Stomach smooth muscle (tissue), 2 donors: Measurements from ENCODE around the gene ASB4.
A peak's percentile ranks its signal among the peaks of the same experiment; 100 is the strongest.

Experiments
- H3K27ac ChIP-seq: one replicate; pipeline ENCODE4 v1.7.0; 2013; ENCODE audit warnings: mild to moderate bottlenecking, low read length, inconsistent platforms
- H3K27me3 ChIP-seq, 2 donors: one replicate each; pipeline ENCODE4 v1.7.0; 2013; ENCODE audit warnings: low read length in 2 of 2; ENCODE audit not compliant: insufficient read depth in 2 of 2, control insufficient read depth in 1 of 2
- H3K36me3 ChIP-seq, 2 donors: one replicate each; pipeline ENCODE4 v1.7.0; 2013; ENCODE audit warnings: low read length in 2 of 2; ENCODE audit not compliant: control insufficient read depth in 2 of 2, insufficient read depth in 2 of 2
- H3K4me1 ChIP-seq: one replicate; pipeline ENCODE4 v1.7.0; 2013; ENCODE audit warnings: low read length; ENCODE audit not compliant: control insufficient read depth, insufficient read depth
- H3K4me3 ChIP-seq, 2 donors: one replicate each; pipeline ENCODE4 v1.7.0; 2013; ENCODE audit warnings: low read length in 2 of 2
- H3K9ac ChIP-seq, 2 donors: one replicate each; pipeline ENCODE4 v1.7.0; 2013; ENCODE audit warnings: low read length in 2 of 2, mild to moderate bottlenecking in 1 of 2
- H3K9me3 ChIP-seq, 2 donors: one replicate each; pipeline ENCODE4 v1.7.0; 2013; ENCODE audit warnings: low read length in 2 of 2; ENCODE audit not compliant: control insufficient read depth in 2 of 2
- donor health status: healthy.
- donor health status: Pancreatic carcinoma.

ASB4 gene

GRCh38 chr7:95469187-95469586 lies 16.6 kb upstream of the ASB4 start:
- Histone ChIP-seq H3K4me1 (no peaks in the 10 kb centered on the region), H3K9me3 (no peaks in the 10 kb centered on the region), H3K36me3 (no peaks in the 10 kb centered on the region), H3K4me3 (no peak overlapping the region), H3K27me3 (no peaks in the 10 kb centered on the region), H3K9ac (no peak overlapping the region), H3K27ac (no peak overlapping the region)

DNA sequence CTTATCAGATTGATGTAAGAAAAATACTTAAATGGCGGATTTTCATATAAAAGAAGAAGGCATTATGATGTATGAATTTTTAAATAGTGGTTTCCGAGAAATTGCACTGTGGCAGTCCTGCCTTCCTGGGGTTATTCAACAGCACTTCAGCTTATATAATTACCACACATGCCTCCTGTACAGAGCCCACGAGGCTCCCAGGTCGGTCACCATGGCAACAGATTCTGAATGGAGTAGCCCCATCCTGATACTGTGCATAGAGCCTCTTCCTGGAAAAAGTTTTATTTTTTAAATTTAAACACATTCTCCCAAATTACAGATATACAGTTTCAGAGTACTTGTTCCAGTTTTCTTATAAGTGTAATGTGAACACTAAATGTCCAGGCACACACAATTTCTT lies 15.9 kb upstream of the ASB4 start:
- H3K4me3 ChIP-seq: no peak overlapping the region
- H3K27me3 ChIP-seq: no peaks in the 10 kb centered on the region
- no peak overlapping the region for H3K27ac ChIP-seq
- H3K9me3 ChIP-seq: no peaks in the 10 kb centered on the region
- no peaks in the 10 kb centered on the region for H3K4me1 ChIP-seq
- no peak overlapping the region for H3K9ac ChIP-seq
- H3K36me3 ChIP-seq: no peaks in the 10 kb centered on the region

DNA sequence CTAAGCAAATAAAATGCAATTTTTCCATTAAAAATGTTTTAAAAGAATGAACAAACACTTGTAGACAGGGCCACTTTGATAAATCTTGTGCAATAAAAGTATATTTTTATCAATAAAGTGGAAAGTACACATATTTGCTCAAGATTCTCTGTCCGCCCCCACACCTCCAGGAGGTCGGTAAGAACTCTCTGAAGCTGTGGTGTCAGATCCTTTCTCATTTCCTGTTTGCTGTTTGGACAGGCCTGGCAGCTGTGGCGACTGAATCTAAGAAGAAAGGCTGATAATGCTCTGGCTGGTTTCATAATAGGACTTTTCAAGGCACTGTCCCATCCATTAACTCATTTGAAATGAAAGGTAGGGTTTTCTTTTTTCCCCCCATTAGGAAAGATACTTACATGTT lies 15.3 kb upstream of the ASB4 start:
- no peak overlapping the region for H3K27ac ChIP-seq
- no peaks in the 10 kb centered on the region for H3K4me1 ChIP-seq
- no peaks in the 10 kb centered on the region for H3K9me3 ChIP-seq
- H3K9ac ChIP-seq: no peak overlapping the region
- no peaks in the 10 kb centered on the region for H3K27me3 ChIP-seq
- no peak overlapping the region for H3K4me3 ChIP-seq
- no peaks in the 10 kb centered on the region for H3K36me3 ChIP-seq

- H3K9ac ChIP-seq: no peak overlapping the region
- H3K27ac ChIP-seq: no peak overlapping the region
- no peaks in the 10 kb centered on the region for H3K27me3 ChIP-seq
- H3K4me3 ChIP-seq: no peak overlapping the region
- no peaks in the 10 kb centered on the region for H3K4me1 ChIP-seq
- H3K36me3 ChIP-seq: no peaks in the 10 kb centered on the region
- H3K9me3 ChIP-seq: no peaks in the 10 kb centered on the region
These were observed 14.7 kb upstream of the ASB4 start for GRCh38 chr7:95471071-95471470.

DNA sequence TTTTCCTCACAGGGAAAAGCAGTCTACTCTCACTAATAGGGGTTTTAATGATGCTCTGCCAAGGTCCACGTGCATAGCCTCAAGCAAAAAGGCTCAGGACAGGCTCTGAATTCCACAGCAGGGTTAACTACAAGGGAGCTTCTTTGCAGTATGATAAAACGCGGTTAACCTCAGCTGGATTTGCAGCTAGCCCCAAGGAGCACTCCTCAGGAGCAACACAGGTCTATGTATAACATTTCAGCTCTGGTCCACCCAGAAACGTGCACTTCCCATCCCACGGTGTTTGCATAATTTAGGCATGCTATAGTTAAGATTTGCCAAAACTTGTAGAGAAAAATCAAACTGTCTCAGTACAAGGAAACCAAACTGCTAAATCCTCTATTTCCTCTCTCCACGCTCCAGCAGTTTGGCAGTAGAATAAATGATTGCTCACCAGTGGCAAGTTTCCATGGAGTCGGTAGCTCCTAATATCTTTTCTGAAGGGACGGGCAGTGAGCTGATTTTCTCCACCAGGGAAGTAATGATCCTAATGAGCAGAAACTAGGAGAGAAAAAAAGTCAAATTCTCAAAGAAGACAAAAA lies 13.1 kb upstream of the ASB4 start:
- Histone ChIP-seq H3K36me3 (no peaks in the 10 kb centered on the region), H3K27ac (no peak overlapping the region), H3K4me1 (no peaks in the 10 kb centered on the region), H3K4me3 (no peak overlapping the region), H3K9ac (no peak overlapping the region), H3K27me3 (no peaks in the 10 kb centered on the region), H3K9me3 (no peaks in the 10 kb centered on the region)

DNA sequence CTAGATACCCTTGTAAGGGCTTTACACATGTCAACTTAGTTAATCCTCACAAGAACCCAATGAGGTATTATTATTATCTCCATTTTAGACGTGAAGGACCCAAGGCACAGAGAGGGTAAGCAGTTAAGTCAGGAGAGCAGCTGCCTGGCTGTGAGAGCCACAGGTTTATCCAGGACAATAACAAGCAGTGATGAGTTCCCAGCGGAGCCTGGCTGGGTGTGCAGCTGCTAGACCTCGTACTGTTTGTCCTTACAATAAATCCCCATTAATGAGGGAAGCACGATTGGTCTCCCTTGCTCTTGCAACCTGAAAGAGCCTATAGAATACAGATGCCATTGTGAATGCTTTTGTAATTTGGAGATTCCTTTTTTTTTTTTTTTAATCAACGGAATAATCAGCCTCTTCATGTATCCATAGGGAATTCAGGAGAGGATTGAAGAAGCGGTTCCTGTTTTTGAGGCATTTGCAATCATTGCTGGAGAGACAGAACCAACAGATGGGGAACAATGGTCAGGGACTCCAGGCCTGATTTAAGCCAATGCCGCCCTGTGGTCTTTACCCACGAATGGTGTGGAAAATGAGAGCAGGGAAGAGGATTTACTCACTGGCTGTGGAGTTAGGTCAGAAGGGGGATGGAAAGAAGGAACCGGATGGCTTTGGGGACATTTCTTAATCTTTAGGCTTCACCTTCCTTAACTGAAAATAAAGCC lies 12.3 kb upstream of the ASB4 start:
- H3K36me3 ChIP-seq: no peaks in the 10 kb centered on the region
- no peak overlapping the region for H3K9ac ChIP-seq
- H3K9me3 ChIP-seq: no peaks in the 10 kb centered on the region
- no peak overlapping the region for H3K4me3 ChIP-seq
- H3K27me3 ChIP-seq: no peaks in the 10 kb centered on the region
- H3K4me1 ChIP-seq: no peaks in the 10 kb centered on the region
- H3K27ac ChIP-seq: no peak overlapping the region

DNA sequence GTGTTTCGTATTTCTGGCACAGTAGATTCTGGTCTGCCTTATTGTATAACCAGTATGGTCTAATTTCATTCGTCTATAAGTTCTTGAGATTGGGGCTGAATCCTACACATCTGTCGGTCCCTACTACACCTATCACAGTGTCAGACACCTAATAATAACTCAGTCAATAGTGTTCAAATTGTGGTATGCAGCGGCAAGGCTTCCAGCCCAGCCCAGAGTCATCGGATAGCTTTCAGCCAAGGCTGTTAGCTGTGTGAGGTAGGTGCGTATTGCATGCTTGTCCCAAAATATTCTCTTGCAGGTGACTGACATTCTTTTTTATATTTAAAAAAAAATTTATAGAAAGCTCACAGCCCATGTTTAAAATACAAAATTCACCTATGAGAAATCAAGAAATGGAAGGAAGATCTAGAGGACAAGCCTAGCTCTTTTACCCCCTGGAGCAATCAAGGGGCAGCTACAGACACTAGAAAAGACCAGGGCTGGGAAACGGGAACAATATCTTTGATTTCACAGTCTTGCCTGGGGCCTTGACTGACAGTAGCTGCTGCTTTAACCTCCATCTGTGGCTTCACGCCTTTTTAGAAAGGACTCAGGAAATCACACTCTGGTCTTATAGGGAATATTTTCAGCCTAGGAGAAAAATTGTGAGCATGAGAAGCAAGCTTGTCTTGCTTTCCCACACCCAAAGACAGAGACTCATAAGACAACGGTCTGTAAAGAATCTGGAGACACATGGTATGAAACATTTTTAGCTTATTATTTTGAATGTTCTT lies 9.5 kb upstream of the ASB4 start:
- Histone ChIP-seq H3K36me3 (no peaks in the 10 kb centered on the region), H3K4me1 (no peaks in the 10 kb centered on the region), H3K27me3 (no peaks in the 10 kb centered on the region), H3K9ac (no peak overlapping the region), H3K4me3 (no peak overlapping the region), H3K9me3 (no peaks in the 10 kb centered on the region), H3K27ac (no peak overlapping the region)

DNA sequence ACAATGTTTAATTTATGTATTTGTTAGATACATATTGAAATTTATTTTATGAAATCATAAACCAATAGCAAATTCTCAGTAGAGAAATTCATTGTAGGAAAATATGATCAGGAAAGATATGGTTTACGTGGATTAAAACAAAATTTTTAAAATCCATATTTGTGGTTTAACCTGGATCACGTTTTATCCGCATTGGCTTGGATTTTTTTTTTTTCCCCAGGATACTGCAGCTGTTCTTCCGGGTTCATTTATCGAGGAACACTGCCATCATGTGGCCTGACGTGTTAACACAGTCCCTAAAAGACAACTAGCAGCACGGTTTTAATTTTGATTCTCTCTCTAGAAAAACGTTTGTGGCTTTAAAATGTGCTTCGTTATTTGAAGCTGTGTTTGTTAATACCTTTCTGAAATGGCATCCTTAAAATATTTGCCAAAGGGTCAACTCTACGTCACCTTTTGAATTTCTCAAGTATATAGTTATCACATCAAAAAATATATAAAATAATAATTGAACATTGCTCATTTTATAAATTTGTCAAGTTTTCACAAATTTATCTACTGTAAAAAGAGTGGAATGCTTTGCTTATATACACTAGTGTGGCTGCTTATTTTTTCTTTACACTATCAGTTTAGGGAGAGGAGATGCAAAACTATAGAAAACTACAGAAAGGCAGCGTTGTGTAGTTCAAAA lies 8.7 kb upstream of the ASB4 start:
- no peaks in the 10 kb centered on the region for H3K36me3 ChIP-seq
- H3K9ac ChIP-seq: no peak overlapping the region
- no peaks in the 10 kb centered on the region for H3K4me1 ChIP-seq
- H3K27ac ChIP-seq: no peak overlapping the region
- no peak overlapping the region for H3K4me3 ChIP-seq
- H3K9me3 ChIP-seq: no peaks in the 10 kb centered on the region
- H3K27me3 ChIP-seq: no peaks in the 10 kb centered on the region

DNA sequence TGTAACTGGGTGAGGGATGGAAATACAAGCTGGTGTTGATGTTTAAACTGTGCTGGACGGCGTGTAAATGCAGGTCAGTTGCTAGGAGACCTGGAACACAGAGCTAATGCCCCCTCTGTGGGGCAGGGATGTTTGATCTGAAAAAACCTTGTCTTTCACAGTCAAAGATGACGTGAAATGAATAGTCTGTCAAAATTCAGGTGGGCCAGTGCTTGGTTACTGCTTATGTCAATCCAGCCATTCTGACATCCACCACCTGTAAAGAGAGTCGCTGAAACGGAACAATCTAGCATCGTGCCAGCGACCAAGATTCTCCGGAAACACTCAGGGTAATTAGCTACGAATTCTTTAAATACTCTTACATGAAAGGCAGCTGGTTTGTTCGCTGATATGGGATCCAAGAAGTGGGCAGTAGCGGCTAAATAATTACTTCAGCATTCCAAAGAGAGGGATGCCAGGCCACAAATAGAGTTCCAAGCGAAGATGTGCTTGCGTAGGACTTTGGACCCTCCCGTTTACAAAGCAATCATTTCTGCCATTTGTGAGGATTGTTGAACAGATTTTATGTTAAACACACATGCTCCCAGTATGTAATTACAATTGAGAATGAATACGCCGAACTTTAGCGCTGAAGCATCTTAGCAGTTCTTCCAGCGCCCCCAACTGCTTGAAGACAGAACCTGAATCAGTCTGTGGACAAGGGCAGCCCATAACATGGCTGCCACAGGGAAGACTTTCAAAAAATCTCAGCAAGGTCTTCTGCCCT lies 7.3 kb upstream of the ASB4 start:
- no peak overlapping the region for H3K9ac ChIP-seq

GRCh38 chr7:95479992-95480624 lies 5.6 kb upstream of the ASB4 start:
- Histone ChIP-seq H3K27me3 (no peaks in the 10 kb centered on the region), H3K4me1 (no peaks in the 10 kb centered on the region), H3K4me3 (no peak overlapping the region), H3K9ac (no peak overlapping the region), H3K9me3 (no peaks in the 10 kb centered on the region), H3K27ac (no peak overlapping the region), H3K36me3 (no peaks in the 10 kb centered on the region)

More for the DNA sequence above, 7.3 kb upstream of the ASB4 start:
- H3K4me3 ChIP-seq: peak overlapping the region; percentile 7 to 63
- no peaks in the 10 kb centered on the region for H3K27me3 ChIP-seq
- no peaks in the 10 kb centered on the region for H3K36me3 ChIP-seq
- no peaks in the 10 kb centered on the region for H3K4me1 ChIP-seq
- no peaks in the 10 kb centered on the region for H3K9me3 ChIP-seq
- no peak overlapping the region for H3K27ac ChIP-seq
